Naive thymus-derived CD8-positive, alpha-beta T cell (primary cell): ENCODE results near the gene TEX52. TPM values are rescaled to one million over a fixed set of nuclear protein-coding genes. Genes with fewer than 3 reads are reported as not detected.

Experiments
- ATAC-seq, 2 donors: fragments of 150-1000 bp; cut with Tn5 transposase in 1 of 2; sonication (Bioruptor Pico), chemical (Tn5 transposase) in 1 of 2; 1 replicate in 1 of 2; 2 replicates in 1 of 2; pipeline ENCODE4 v1.10.0; 2021; ENCODE audit warnings: mild to moderate bottlenecking in 2 of 2, moderate library complexity in 2 of 2
- POLR2A ChIA-PET: fragments of 350-600 bp; sonication (Branson Sonifier 250); formaldehyde crosslinking; loops from one replicate; lab custom pipeline; 2021; ENCODE audit warnings: antibody characterized with exemption; lab: Charles Lee
- DNase-seq, 10 donors: peaks; one replicate each; pipeline versions ENCODE4 v3.0.0 to v3.0.0-alpha.2; 2020 to 2022
- H3K27ac Mint-ChIP-seq, 10 donors: one replicate each; pipeline ENCODE4 v1.8.0; 2020 to 2022; ENCODE audit warnings: mild to moderate bottlenecking in 10 of 10, mixed read lengths in 10 of 10, moderate library complexity in 4 of 10, inconsistent platforms in 1 of 10
- H3K27me3 Mint-ChIP-seq, 5 donors: one replicate each; pipeline ENCODE4 v1.8.0; 2021 to 2022; ENCODE audit warnings: mixed read lengths in 5 of 5
- H3K36me3 Mint-ChIP-seq, 3 donors: one replicate each; pipeline ENCODE4 v1.8.0; 2020 to 2022; ENCODE audit warnings: mixed read lengths in 3 of 3, mild to moderate bottlenecking in 2 of 3, inconsistent platforms in 1 of 3
- H3K4me1 Mint-ChIP-seq, 4 donors: one replicate each; pipeline ENCODE4 v1.8.0; 2021 to 2022; ENCODE audit warnings: mixed read lengths in 4 of 4
- H3K4me3 Mint-ChIP-seq, 10 donors: one replicate each; pipeline ENCODE4 v1.8.0; 2020 to 2022; ENCODE audit warnings: mild to moderate bottlenecking in 10 of 10, mixed read lengths in 10 of 10, moderate library complexity in 6 of 10, inconsistent platforms in 1 of 10
- H3K9me3 Mint-ChIP-seq, 9 donors: one replicate each; pipeline ENCODE4 v1.8.0; 2020 to 2022; ENCODE audit warnings: mixed read lengths in 9 of 9, mild to moderate bottlenecking in 3 of 9, inconsistent platforms in 1 of 9, moderate library complexity in 1 of 9
- polyA plus RNA-seq, 3 donors: library from polyadenylated mRNA; unstranded; fragments of 300-500 nt; fragmentation: Illumina TruSeq; gene quantifications; one replicate each; pipeline ENCODE4 v1.2.3, GENCODE V29; 2021
- total RNA-seq, 8 experiments: library from RNA in 2 of 8; stranded (reverse) in 2 of 8; gene quantifications; one replicate each; pipeline ENCODE4 v1.2.3 and lab custom pipeline; 2021 to 2026

The TEX52 gene
- total RNA-seq (not detected), polyA plus RNA-seq (not detected), total RNA-seq (lab: John Stamatoyannopoulos, UW) (0 reads per million in 6 experiments)

DNA sequence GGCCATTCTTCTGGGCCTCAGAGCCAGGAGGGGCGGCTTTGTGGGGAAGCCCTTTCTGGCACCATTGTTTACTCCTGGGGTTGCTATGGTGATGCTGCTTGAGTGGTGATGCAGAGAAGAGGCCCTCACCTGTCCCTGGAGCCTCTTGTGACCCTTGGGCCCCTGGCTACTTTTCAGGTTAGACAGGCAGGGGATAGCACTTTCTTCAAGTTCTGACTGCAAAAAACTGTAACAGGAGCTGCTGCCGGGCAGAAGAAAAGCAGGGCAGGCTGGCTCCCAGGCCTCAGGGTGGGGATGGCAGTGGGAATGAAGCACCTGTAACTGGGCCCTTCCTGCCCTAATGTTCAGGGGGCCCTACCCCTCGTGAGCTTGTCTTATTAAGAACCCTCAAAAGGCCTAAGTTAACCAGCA lies at the start of gene TEX52:
TSS of gene TEX52 (minus strand) at position 19 of the 411 bp plus-strand sequence. CDS start at position 6, 13 bp downstream.
- no peaks in the 10 kb centered on the region for H3K27me3 Mint-ChIP-seq
- H3K9me3 Mint-ChIP-seq = no peaks in the 10 kb centered on the region
- peaks cover 0 to 31% (median 6%) of the 10 kb centered on the region in 3 donors for H3K36me3 Mint-ChIP-seq
- ATAC-seq (no peak), DNase-seq (no peak)
- peak within 1 kb of the TSS in 3 of 10 donors; percentile 16 to 53 (median 50) for H3K27ac Mint-ChIP-seq
- peaks cover 0 to 5% (median 2%) of the 10 kb centered on the region in 4 donors for H3K4me1 Mint-ChIP-seq
- no peak within 1 kb of the TSS for H3K4me3 Mint-ChIP-seq
- POLR2A ChIA-PET = no interaction called here

DNA sequence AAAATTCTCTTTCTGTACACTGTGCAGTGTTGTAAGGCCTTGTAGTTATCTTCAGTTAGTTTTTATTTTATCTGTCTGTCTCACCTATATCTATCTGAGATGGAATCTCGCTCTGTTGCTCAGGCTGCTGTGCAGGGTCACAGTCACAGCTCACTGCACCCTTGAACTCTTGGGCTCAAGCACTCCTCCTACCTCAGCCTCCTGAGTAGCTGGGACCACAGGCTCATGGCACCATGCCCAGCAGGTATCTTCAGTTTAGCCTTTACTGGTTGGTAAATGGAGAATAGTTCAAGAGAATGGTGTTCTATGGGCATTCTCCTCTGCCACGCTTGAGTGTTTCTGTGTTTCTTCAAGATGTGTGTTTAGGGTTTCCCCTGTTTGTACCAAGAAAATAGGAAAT lies 47.4 kb upstream of the TEX52 start:
- Mint-ChIP-seq H3K4me1 (peaks cover 0 to 6% (median 0%) of the 10 kb centered on the region in 4 donors), H3K27ac (peak overlapping the region in 1 of 10 donors; percentile 63), H3K27me3 (no peaks in the 10 kb centered on the region), H3K9me3 (no peaks in the 10 kb centered on the region), H3K36me3 (no peaks in the 10 kb centered on the region), H3K4me3 (no peak overlapping the region)
- ATAC-seq (no peak), DNase-seq (no peak)
- POLR2A ChIA-PET = no interaction called here

DNA sequence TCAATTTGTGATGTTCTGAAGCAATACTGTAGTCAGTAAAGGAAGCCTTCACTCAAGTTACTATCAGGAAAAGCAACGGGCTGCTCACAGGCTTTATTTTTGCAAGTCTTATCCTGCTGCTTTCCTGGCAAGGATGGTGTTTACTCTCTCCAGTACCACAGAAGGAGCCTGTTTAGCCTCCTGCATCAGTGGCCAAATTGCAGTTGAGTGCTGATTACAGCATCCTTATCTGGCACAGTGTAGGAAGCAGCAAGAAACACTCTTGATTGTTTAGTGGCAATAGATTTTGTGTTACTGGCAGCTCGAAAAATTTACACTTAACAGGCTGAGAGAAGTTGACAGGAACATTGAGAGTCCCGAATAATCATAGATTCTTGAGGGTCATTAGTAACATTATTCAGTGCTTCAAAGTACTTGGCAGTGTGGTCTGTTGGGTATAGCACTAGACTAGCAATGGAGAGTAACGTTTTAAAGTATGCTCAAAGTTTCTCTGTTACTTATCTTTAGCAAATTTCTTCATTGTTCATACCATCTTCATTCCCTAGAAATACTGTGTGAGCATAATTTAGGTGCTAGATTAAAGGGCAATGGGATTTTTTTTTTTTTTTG lies 45.5 kb upstream of the TEX52 start:
- ATAC-seq = no peak
- POLR2A ChIA-PET = interaction anchor here (0.7 kb wide), 1 partner anchor 9 kb away, joined by 4 read pairs; no protein-coding TSS in a partner anchor
- H3K27ac Mint-ChIP-seq = peak overlapping the region in 1 of 10 donors; percentile 29

DNA sequence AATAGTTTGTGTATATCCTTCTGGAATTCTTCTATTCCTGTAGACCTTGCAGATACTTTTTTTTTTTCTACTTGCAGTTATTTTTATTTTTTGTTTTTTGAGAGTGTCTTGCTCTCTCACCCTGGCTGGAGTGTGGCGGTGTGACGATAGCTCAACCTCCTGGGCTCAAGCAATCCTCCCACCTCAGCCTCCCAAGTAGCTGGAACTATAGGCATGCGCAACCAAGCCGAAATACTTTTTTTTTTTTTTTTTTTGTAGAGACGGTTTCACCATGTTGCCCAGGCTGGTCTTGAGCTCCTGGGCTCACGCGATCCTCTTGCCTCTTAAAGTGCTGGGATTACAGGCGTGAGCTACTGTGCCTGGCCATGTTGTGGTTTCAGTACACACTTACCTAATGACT lies 43.8 kb upstream of the TEX52 start:
- no peak overlapping the region for H3K4me3 Mint-ChIP-seq
- H3K4me1 Mint-ChIP-seq = peaks cover 0 to 6% (median under 1%) of the 10 kb centered on the region in 4 donors
- POLR2A ChIA-PET = interaction anchor here (0.6 kb wide), 1 partner anchor 16 kb away, joined by 5 read pairs; no protein-coding TSS in a partner anchor
- H3K9me3 Mint-ChIP-seq = no peaks in the 10 kb centered on the region
- H3K27me3 Mint-ChIP-seq = no peaks in the 10 kb centered on the region
- ATAC-seq (no peak), DNase-seq (no peak)
- H3K36me3 Mint-ChIP-seq = no peaks in the 10 kb centered on the region
- H3K27ac Mint-ChIP-seq = no peak overlapping the region

More for the DNA sequence above, 45.5 kb upstream of the TEX52 start:
- DNase-seq = no peak
- no peaks in the 10 kb centered on the region for H3K27me3 Mint-ChIP-seq
- H3K4me3 Mint-ChIP-seq = no peak overlapping the region
- no peaks in the 10 kb centered on the region for H3K9me3 Mint-ChIP-seq
- H3K36me3 Mint-ChIP-seq = no peaks in the 10 kb centered on the region
- H3K4me1 Mint-ChIP-seq = peaks cover 0 to 6% (median 0%) of the 10 kb centered on the region in 4 donors

DNA sequence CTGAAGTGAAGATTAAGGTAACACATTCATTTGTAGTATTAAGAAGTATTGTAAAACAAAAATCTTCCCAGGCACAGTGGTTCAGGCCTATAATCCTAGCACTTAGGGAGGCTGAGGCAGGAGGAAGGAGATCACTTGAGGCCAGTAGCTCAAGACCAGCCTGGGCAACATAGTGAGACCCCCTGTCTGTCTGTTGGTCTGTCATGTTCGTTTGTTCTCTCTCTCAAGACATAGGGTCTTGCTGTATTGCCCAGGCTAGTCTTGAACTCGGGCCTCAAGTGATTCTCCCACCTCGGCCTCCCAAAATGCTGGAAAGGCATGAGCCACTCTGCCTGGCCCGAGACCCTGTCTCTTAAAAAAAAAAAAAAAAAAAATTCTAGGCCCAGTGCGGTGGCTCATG lies 40.6 kb upstream of the TEX52 start:
- Mint-ChIP-seq H3K4me3 (no peak overlapping the region), H3K36me3 (no peaks in the 10 kb centered on the region), H3K4me1 (peaks cover 0 to 4% (median 2%) of the 10 kb centered on the region in 4 donors), H3K27ac (no peak overlapping the region), H3K9me3 (no peaks in the 10 kb centered on the region), H3K27me3 (no peaks in the 10 kb centered on the region)
- DNase-seq (no peak), ATAC-seq (no peak)
- POLR2A ChIA-PET = no interaction called here

DNA sequence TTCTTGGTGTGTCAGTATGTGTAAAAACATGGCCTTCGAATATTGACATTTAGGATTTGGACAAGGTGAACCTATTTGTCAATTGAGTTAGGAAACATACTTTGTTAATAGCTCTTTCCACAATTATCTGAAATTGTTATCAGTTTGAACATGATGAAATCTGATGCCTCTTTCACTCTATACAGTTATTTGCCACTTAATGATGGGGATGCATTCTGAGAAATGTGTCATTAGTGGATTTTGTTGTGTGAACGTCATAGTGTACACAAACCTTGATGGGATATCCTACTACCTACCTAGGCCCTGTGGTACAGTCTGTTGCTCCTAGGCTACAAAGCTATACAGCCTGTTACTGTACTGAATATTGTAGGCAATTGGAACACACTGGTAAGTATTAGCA lies 38.7 kb upstream of the TEX52 start:
- H3K36me3 Mint-ChIP-seq = no peaks in the 10 kb centered on the region
- H3K9me3 Mint-ChIP-seq = no peaks in the 10 kb centered on the region
- no peak for ATAC-seq
- no peak overlapping the region for H3K4me3 Mint-ChIP-seq
- DNase-seq = no peak
- H3K27me3 Mint-ChIP-seq = no peaks in the 10 kb centered on the region
- peak overlapping the region in 1 of 10 donors; percentile 29 for H3K27ac Mint-ChIP-seq
- POLR2A ChIA-PET = no interaction called here
- H3K4me1 Mint-ChIP-seq = peaks cover 4 to 19% (median 11%) of the 10 kb centered on the region in 4 donors

DNA sequence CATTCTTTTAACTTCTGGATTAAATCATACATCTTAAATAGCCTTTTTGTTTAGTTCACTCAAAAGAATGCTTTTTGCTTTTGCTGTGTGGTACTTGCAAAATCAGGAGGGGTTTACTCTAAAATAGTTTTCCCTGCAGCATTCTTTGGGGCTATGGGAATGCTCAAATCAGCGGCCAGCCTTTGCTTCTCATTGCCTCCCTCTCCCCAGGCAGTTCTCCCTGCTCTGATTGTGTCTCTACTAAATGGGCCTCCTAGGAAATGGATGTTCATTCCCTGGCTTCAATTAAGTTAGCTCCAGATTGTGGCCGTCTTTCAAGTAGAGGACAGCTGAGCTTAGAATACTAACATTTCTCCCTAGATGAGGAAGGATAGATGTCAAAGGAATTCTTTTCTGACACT lies 38.2 kb upstream of the TEX52 start:
- no peaks in the 10 kb centered on the region for H3K36me3 Mint-ChIP-seq
- ATAC-seq (no peak), DNase-seq (no peak)
- H3K27ac Mint-ChIP-seq = peak overlapping the region in 1 of 10 donors; percentile 51
- H3K9me3 Mint-ChIP-seq = no peaks in the 10 kb centered on the region
- no peak overlapping the region for H3K4me3 Mint-ChIP-seq
- POLR2A ChIA-PET = no interaction called here
- H3K27me3 Mint-ChIP-seq = no peaks in the 10 kb centered on the region
- H3K4me1 Mint-ChIP-seq = peaks cover 9 to 24% (median 14%) of the 10 kb centered on the region in 4 donors

DNA sequence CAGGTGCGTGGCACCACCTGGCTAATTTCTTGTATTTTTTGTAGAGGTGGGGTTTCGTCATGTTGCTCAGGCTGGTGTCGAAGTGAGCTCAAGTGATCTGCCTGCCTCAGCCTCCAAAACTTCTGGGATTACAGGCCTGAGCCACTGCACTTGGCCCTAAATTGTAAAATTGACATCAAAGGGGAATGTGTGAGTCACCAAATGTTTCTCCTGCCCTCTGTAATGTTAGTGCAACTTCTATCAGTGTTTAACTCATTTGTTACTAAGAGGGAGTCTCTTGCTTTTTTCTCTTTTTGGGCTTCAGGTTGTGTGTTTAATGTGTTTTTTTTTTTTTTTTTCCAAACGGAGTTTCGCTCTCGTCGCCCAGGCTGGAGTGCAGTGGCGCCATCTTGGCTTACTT lies 36.2 kb upstream of the TEX52 start:
- Mint-ChIP-seq H3K36me3 (no peaks in the 10 kb centered on the region), H3K9me3 (no peaks in the 10 kb centered on the region), H3K27ac (peak overlapping the region in 2 of 10 donors; percentile 25 to 41), H3K27me3 (no peaks in the 10 kb centered on the region), H3K4me1 (peaks cover 16 to 30% (median 21%) of the 10 kb centered on the region in 4 donors), H3K4me3 (peak overlapping the region in 8 of 10 donors; percentile 30 to 75 (median 58))
- POLR2A ChIA-PET = interaction anchor here (0.5 kb wide), 1 partner anchor 873 kb away, joined by 3 read pairs; no protein-coding TSS in a partner anchor
- DNase-seq (no peak), ATAC-seq (no peak)

DNA sequence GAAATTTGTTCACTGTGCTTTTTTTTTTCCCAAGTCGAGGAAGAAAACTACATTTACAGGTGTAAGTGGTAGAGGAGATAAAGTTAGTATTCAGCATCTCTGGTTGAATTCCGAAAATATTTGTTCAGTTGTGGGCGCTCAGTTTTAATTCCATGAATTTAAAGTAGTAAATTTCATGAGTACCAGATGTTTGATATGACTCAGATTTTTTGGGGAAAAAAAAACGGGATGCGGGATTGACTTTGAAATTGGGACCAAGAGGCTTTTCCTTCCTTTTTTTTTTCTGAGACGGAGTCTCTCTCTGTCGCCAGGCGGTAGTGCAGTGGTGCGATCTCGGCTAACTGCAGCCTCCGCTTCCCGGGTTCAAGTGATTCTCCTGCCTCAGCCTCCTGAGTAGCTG lies 35.4 kb upstream of the TEX52 start:
- Mint-ChIP-seq H3K4me3 (peak overlapping the region in 8 of 10 donors; percentile 91 to 99 (median 96)), H3K27me3 (no peaks in the 10 kb centered on the region), H3K9me3 (no peaks in the 10 kb centered on the region), H3K36me3 (peaks cover 0 to 7% (median 0%) of the 10 kb centered on the region in 3 donors), H3K4me1 (peaks cover 16 to 30% (median 21%) of the 10 kb centered on the region in 4 donors), H3K27ac (peak overlapping the region in 4 of 10 donors; percentile 6 to 59 (median 12))
- POLR2A ChIA-PET = interaction anchor here (0.5 kb wide), 1 partner anchor 873 kb away, joined by 3 read pairs; no protein-coding TSS in a partner anchor
- ATAC-seq (no peak), DNase-seq (no peak)

DNA sequence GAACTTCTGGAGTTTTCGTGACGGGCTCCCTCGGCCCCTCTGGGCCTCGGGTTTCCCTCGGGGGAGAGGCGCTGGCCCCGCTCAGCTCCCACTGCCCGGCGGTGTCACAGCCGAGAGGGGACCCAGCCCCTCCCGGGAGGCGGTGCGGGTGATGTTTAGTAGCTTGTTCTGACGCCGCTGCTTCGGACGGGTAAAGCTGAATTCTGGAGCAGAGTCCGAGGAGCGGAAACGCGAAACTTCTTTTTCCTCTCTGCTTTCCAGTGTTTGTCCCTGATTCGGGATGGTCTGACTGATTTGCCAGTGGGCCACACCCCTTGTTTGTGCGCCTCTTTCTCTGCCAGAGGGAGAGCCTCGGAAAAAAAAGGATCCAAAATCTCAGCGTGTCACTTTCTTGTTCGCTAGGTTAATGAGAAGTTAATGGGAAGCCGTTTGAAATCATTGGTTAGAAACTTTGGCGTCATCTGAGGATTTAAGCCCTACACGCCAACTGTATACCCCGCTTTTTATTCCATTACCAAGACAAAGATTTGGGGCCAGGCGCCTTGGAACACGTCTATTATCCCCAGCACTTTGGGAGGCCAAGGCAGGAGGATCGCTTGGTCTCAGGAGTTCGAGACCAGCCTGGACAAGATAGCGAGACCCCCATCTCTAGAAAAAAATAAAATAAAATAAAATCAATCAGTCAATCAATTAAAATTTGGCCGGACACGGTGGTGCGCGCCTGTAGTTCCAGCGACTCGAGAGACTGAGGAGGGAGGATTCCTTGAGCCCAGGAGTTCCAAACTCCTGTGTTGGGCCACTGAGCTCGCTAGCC lies 34.6 kb upstream of the TEX52 start:
- Mint-ChIP-seq H3K4me3 (peak overlapping the region; percentile 91 to 99 (median 96)), H3K27ac (peak overlapping the region; percentile 48 to 98 (median 95)), H3K27me3 (no peaks in the 10 kb centered on the region), H3K4me1 (peaks cover 16 to 30% (median 21%) of the 10 kb centered on the region in 4 donors), H3K36me3 (peaks cover 0 to 8% (median 0%) of the 10 kb centered on the region in 3 donors), H3K9me3 (no peaks in the 10 kb centered on the region)
- POLR2A ChIA-PET = interaction anchor here (1.5 to 2.2 kb wide), 3 partner anchors 11 to 14 kb away, joined by 4 to 15 read pairs (median 14); partner anchors contain the start of genes FOXM1 and RHNO1
- DNase-seq = peak in 2 of 10 donors; percentile 24 to 34
- ATAC-seq = peak; percentile 17 to 23

DNA sequence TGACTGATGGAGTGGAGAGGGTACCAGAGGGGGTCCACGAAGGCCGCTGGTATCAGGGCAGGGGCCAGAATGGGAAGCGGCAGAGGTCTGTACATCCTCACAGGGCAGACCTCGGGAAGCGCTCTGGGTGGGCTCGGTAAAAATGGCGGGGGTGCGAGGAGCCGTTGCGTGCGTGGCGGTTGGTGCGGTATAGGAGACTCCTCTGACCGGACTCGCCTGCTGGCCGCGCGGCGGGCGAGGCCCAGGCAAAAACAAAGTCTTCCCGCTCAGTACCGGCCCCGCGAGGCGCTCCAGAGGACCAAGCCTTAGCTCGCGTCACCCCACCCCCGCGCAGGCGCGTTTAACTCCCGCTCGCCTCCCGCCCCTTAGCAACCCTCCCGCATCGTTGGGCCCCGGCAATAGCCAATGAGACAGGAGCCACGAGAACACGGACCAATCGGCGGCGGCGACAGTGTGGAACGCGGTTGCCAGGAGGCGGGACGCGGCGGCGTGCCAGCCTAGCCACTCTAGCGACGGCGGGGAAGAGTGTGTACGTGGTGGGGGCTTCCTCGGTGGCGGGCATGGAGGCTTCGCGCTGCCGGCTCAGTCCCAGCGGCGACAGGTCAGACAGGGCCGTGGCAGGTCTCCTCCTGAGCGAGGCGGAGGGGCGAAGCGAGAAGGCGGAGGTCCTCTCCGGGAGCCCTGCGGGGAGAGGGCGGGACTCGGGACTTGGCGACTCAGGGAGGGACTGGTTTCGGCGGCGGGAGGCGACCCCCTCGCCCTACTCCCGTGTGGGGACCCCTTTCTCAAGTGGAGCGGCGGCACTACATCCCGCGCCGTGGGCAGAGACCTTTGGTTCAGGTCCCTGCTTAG lies 33.8 kb upstream of the TEX52 start, which contains the start of gene TULP3:
TSS of gene TULP3 (plus strand) at position 504 of the 852 bp plus-strand sequence. CDS start at position 561, 57 bp downstream.
- ATAC-seq (peak; percentile 96 to 97), DNase-seq (peak; percentile 96 to 99 (median 98))
- H3K4me3 Mint-ChIP-seq = peak within 1 kb of the TSS; percentile 91 to 99 (median 96)
- peaks cover 0 to 15% (median 0%) of the 10 kb centered on the region in 3 donors for H3K36me3 Mint-ChIP-seq
- H3K27me3 Mint-ChIP-seq = no peaks in the 10 kb centered on the region
- POLR2A ChIA-PET = interaction anchor here (1.0 to 2.2 kb wide), 6 partner anchors 10 to 199 kb away, joined by 3 to 15 read pairs (median 5); partner anchors contain the start of genes FKBP4, FOXM1 and RHNO1
- H3K4me1 Mint-ChIP-seq = peaks cover 15 to 30% (median 21%) of the 10 kb centered on the region in 4 donors
- no peaks in the 10 kb centered on the region for H3K9me3 Mint-ChIP-seq
- H3K27ac Mint-ChIP-seq = peak within 1 kb of the TSS; percentile 91 to 98 (median 96)
